Measurements from ENCODE around the gene TXNL1.
"Not testable (repeated sequence)": the region's sequence is repeated elsewhere in the genome, so short reads cannot be mapped to it uniquely, and the experiment has no call there.

The TXNL1 gene

DNA sequence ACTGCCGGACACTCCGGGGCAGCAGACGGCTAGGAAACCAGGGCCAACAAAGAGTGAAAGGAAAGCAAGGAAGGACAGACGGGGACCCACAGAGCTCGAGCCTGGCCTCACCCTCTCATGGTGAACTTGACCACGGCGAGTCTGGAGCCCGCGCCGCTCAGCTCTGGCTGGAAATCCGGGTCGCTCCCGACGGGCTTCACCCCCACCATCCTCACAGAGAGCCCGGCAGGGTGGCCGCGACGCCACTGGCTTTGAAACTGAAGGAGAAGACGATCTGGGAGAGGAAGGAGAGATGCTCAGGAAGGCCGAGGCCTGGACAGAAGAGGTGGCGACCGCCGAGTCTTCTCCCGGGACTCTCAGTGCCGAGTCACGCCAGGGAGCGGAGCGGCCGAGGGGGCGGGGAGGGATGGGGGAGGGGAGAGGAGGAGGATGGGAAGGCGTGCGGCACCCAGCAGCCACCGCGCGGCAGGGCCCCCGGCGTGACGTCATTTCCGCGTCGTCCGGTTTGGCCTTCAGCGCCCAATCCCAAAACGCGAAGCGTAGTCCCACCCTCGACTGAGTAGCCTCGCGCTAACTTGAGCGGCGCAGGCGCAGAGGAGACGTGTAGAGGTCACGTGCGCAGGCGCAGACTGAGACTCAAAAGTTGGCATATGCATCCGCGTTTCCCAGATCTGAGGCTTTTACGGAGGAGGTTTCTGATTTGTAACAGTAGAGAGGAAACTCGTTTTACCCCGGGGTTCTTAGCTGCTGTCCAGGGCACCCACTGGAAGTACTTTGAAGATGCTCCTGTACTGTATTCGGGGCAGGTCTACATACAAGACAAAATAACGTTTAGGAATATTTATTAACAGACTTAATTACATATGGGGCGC is at the start of gene TXNL1:
TXNL1 (minus strand) TSS at position 361 of the 872 bp plus-strand sequence; CDS start at position 209, 152 bp downstream.
- peak; percentile 59 for DNase-seq

DNA sequence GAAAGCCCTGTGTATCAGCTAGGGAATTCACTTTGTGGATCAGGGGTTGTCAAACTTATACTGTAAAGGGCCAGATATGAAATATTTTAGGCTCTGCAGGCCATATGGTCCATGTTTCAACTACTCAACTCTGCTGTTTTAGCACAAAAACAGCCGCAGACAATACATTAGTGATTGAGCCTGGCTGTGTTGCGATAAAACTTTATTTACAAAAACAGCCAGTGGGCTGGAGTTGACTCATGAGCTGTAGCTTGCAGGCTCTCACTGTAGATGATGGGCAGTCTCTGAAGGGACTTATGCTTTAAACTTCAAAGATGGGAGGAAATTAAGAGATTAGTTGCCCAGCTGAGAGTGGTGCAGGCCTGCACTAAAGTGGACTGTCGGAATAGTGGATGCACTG is 45.9 kb upstream of the TXNL1 start:
- no peak for DNase-seq

DNA sequence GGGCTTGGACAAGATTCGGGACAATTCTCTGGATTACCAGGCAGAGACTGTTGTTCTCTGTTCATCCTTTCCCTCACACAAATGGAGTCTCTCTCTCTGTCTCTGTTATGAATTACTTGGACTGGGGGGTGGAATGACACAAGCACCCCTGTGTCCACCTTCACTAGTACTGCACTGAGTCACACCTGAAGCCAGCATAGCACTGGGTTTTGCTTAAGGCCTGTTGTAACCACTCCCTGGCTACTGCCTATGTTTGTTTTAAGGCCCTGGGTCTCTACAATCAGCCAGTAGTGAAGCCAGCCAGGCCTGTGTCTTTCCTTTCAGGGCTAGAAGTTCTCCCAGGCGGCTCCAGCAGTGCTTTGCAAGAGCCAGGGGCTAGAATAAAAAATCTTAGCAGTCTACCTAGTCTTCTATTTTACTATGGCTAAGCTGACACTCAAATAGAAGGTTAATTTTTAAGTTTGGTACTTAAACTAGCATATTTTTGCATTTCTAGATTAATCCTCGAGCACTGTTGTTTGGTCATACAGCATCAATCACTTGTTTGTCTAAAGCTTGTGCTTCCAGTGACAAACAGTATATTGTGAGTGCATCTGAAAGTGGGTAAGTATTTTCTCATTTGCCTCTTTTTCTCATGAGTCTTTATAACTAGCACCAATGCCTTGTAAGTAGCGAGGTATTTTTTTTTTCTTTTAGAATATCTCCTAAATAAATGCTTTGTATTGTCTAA is 40.6 kb upstream of the TXNL1 start:
- no peak for DNase-seq

DNA sequence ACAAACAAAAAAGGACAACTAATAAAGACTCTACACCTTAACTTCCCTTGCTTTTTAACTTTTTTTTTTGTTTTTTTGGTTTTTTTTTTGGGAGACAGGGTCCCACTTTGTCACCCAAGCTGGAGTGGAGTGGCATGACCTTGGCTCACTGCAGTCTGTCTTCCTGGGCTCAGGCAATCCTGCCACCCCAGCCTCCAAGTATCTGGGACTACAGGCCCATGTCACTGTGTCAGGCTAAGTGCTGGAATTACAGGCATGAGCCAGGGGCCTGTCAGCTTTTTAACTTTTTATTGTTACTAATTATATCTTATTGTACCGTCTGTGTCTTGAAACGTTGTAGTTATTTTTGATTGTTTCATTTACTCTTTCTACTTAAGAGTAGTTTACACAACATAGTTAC is 38.2 kb upstream of the TXNL1 start:
- DNase-seq: no peak

DNA sequence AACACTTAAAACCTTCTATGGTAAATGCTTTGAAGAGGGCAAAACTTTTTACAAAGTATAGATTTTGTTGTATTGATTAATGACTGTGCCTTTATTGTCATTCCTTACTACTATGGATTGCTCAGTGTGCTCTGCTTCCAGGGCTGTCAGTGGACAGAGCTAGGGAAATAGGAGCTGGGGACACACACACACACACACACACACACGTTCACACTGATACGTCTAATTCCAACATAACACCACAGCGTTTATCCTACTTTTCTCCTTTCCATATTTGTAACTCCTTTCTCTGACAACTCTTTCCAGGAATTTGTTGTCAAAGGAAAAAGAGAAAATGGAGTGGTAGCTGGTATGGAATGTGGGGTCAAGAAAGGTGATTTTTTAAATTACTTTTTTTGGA is 34.6 kb upstream of the TXNL1 start:
- DNase-seq: no peak

DNA sequence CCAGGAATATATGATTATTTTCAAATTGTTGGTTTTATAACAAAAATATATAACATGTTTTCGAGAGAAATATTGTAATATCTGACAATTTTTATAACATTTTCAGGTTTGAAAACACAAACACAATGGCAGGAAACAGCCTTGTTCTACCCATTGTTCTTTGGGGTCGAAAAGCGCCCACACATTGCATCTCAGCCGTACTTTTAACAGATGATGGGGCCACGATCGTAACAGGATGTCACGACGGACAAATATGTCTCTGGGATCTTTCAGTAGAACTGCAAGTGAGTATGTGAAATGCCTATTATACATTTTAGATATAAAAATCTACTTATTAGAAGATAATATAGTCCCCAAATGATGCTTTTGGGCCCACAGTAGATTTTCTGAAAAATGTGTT is 34.0 kb upstream of the TXNL1 start:
- no peak for DNase-seq

DNA sequence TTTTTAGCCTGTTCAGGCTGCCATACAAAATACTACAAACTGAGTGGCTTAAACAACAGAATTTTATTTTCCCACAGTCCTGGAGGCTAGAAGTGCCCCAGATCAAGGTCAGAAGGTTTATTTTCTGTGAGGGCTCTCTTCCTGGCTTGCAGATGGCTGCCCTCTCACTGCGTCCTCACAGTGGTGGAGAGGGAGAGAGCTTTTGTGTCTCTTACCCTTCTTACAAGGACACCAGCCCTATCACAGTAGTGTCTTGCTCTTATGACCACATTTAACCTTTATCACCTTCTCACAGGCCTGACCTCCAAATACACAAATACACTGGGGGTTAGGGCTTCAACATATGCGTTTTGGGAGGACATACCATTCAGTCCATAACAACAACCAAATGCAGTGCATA is 24.5 kb upstream of the TXNL1 start:
- DNase-seq: no peak

DNA sequence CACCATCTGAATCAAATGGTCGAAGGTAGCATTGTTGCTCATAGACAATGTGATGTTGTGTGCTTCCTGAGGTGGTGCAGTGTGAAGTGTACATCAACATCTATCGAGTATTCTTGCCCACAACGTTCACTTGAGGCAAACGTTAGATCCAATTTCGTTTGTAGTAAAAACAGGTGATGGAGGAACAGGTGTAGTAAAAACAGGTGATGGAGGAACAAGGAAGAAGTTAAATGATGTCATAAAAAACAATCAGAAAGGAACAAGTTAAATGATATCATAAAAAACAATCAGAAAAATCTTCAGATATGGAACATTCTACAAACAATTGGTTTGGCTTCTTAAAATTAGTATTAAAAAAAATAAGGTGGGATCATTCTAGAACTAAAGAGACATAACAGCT is 24.1 kb upstream of the TXNL1 start:
- no peak for DNase-seq

DNA sequence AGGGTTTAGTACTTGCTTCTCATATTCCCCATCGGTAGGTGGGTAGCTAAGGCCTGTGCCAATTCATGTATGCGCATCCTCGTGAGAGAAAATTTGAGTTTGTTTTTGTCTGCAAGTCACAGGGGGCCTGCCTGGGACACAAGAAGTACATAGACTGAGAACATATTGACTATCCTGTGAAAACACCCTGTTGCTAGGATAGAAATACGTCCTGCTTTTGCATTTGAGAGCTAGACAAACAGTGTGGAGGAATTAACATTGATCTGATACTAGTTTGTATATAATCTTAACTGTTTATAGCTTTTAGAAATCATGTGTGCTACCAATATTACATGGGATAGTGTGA is 23.6 kb upstream of the TXNL1 start:
- no peak for DNase-seq

DNA sequence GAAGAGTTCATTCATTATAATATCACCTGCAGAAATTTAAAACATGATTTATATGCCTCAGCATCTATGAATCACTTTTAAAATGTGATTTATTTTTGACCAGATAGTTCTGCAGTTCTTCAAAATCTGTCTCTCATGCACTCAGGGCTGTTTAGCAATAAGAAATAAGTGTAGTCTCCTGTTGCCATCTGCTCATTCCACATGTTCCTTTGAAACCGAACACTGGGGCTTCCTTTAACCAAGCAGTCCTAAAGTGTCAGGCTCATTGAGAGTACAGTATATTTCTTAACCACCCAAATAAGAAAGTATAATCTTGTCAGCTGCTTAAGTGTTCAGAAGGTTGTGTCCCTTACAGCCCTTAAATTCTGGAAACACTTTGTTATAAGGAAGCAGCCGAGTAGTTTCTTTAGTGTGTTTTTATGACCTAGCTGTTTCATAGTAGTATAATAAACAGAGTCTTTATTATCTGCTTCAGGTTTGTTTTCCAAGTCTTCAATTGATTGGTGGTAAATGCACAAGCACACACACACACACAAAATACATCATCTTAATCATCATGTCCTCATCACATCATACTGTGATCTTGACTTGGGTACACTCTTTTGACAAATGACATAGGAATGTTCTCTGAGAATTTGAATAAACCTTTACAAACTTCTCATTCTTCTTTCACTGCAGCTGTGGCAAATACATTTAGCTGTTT is 23.1 kb upstream of the TXNL1 start:
- DNase-seq: no peak

DNA sequence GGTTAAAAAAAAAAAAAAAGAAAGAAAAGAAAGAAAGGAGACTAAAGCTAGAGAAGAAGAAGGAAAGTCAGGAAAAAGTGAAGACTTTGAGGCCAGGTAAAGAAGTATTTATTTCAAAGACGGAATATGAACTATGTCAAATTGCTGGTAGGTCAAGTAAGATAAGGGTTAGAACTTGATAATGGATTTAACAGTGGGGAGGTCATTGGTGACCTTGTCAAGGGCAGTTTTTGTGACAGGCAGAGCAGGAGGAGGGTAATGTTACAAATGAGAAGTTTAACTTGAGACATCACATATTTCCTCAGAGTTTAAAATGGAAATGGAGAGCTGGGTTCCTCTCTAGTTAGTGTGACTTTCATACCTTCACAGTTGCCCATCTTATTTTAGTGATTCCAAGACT is 22.3 kb upstream of the TXNL1 start:
- DNase-seq: no peak

DNA sequence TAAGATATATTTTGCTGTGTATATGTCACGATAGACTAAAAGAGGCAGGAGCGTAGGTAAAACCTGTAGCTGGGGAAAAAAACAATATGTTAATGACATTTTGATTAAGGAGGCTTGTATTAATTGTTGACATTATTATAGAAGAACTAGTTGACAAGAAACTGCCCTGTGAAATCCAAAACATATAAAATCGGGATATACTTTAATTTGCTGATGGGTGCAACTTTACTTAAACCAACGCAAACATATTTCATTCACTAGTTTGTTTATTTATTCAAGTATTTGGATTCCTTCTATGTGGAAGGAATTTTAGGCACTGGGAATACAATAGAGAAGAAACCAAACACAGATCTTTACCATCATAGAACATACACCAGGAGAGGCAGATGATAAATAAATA is 20.7 kb upstream of the TXNL1 start:
- no peak for DNase-seq

DNA sequence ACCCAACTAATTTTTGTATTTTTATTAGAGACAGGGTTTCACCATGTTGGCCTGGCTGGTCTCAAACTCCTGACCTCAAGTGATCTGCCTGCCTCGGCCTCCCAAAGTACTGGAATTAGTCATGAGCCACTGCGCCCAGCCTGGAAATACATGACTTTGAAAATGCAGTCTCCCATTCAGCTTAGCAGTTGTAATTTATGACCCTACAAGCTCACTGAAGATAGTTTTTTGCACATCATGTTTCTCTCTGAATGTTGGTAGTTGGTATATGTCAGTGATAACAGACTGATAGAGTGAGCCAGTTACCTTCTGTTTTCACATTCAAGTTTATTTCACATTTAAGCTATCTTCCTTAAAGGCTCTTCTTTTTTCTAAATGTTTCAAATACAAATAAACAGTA is 19.9 kb upstream of the TXNL1 start:
- DNase-seq: no peak

DNA sequence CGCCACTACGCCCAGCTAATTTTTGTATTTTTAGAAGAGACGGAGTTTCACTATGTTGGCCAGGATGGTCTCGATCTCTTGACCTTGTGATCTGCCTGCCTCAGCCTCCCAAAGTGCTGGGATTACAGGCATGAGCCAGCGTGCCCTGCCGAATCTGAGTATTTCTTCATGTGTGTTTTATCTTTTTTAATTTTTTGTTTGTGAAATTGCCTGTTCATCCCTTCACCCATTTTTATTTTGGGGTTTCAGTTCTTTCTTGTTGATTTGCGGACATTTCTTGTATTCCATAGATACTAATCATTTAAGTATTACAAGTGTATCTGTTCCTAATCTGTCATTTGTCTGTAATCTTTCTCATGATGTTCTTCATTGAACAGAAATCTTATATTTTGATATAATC is 15.9 kb upstream of the TXNL1 start:
- DNase-seq: not testable (repeated sequence)

DNA sequence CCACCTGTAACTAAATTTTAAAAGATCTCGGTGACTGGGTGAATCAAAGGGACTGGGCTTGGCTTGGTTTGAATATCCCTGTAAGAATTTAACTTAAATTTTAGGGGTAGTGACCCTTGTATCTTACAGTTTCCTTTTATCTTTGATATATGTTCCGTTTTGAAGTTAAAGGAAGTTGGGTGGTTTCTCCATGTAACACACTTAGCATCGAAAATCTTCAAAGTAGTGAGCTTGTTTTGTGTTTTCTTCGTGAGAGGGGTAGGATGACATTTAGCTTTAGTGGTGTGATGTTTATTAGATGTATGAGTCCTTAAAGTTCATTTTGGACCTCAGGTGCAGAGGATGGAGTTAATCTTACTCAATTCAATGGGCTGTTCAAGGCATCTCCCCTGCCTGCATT is 14.4 kb upstream of the TXNL1 start:
- no peak for DNase-seq

DNA sequence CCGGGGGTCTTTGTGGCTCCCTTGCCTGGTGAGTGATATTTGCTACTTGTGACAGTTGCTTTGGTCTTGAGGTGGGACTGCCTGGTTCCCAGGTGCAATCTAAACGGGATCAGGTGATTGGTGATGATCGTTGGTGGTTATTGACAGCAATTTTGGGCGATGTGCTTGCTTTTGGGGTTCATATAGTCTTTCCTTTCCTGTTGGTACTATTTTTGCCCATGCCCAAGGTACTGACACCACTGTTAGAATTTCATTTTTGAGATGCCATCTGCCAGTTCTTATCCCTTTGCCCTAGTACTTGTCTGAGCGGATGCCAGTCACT is 13.3 kb upstream of the TXNL1 start:
- no peak for DNase-seq

DNA sequence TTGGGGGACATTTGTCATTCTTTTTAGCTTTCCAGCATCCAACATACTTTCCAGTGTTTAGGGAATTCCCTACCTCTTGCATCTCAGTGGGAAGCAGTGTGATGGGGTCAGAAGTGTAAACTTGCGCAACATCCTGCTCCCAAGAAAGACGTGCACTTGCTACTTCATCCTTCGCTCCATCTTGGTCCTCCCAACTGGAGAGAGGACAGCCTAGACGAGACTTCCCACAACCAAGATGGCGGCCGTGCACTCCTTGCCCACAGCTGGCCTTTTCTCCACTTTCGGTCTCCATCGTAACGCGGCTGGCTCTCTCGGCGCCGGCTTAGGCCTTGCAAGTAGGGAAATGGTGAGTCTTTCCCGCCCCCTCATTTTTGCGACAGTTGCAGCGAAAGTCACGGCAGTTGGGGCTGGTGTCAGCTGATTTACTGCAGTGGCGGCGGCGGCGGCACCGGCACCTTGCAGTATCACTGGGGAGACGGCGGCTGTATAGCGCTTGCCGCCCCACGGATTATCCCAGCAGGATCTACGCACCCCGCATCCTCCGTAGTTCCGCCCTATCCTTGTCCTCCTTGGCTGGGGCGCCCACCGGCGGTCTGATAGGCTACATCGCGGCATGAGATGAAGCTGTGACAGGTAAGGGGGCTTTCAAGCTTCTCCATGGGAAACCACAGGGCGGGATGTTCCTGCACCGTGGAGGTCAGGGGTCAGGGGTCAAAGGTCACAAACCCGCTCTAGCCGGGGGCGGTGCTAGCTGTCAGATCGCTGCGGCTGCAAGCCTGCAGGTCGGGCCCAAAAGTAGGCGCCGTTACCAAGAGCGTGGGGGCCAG is 12.8 kb upstream of the TXNL1 start, which contains the start of gene WDR7:
WDR7 (plus strand) TSS at position 416 of the 827 bp plus-strand sequence. CDS start 21,157 bp downstream, outside the sequence.
- peak; percentile 87 for DNase-seq

DNA sequence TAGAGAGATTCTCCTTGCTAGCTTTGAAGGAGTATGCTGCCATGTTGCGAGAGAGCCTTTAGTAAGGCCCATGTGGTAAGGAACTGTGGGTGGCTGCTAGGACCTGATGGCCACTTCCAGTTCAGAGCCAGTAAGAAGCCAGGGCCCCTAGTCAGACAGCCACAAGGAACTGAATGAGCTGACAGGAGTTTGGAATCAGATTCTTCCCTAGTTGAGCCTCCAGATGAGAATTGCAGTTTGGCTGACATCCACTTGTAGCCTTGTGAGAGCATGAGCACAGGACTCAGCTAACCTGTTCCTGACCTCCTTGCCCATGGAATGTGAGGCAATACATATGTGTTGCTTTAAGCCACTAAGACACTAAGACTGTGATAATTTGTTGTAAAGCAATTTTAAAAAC is 11.6 kb upstream of the TXNL1 start:
- DNase-seq: no peak

DNA sequence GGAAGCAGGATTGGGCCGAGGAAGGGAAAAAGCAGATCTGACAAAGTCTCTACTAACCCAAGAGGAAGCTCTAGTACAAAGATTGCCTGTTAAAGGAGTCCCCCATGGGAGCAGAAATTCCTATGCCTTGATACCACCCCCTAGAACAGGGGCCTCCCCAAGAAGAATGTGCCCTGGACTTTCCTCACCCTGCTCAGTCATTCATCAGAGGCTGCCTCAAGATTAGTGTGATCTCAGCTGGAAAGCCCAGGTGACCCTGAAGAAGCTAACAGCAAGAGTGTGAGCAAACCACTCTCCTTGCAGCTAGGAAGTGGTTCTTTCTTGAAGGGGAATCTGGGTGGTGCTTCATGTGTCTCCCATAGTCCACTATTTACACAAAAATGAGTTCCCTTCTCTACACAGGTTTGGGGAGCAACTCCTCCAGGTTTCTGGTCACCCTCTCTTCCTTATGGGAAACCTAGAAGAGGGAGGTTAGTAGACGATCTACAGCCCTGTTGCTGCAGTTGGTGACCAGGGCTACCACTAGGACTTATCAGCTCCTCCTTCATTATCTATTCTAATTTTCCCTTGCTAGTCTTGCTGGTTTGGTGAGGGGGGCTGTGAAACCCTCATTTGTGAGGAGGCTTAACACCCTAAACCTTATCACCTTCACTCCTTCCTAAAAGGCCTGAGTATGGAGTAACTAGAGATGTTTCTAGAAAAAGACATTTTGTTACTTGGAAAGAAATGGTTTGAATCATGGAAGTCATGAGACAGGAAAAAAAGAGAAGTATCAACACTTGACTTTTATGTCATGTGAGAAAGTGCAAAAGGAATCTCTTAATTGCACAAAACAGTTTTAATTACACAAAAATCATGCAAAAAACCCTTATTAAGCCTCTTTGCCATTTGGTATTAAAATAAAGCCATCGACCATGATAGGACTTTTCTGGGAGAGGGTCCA is 9.8 kb upstream of the TXNL1 start:
- DNase-seq: no peak

DNA sequence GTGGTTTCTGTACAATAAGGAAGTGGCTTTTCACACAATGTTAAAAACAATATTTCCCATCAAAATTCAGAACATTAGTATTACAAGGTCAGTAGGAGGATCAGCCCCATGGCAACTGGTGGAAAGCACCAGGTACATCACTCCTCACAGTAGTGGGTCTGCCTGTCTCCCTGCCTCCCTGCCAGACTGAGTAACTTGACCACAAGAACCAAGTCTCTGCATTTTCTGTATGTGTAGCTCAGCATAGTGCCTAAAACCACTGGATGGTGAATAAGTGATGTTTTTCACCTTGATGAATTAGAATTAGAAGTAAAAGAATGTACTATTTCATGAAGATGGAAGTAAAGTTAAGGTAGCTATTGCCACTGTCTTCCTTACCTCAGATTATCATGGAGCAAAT is 8.7 kb upstream of the TXNL1 start:
- no peak for DNase-seq

DNA sequence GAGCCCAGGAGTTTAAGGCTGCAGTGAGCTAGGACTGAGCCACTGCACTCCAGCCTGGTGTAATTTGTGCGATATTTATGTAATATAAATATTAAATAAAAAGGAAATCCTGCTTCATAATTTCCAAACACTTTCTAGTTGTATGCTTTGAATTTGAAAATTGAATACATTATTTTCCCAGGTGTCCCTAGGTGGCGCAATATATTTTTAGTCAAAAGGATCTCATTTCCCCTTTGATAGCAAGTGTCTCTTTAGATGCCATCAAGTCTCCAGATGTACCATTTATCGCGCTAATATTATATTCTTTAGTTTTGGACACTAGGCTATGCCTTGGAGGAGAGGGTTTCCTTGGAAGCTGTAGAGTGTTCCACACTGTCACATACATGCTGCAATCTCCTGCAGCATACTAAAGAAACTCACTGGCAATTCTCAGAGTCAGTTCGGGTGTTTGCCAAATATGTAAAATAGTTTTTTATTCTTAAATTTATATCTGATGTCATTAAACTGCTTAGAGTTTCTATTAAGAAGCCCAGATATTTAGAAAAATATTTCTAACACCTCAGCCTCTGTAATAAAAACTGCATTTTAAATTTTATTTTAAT is 7.1 kb upstream of the TXNL1 start:
- no peak for DNase-seq
